ENCODE data around the gene GALR3.

GRCh38 chr22:37796079-37796478 is 27.1 kb upstream of the GALR3 start:
- TF ChIP-seq CTCF (tag by site-specific recombination; IDR thresholded peaks at IDR 0.05) (no peak), BCL6B (tag by site-specific recombination; IDR thresholded peaks at IDR 0.05) (no peak), ZNF302 (tag by site-specific recombination; IDR thresholded peaks at IDR 0.05; ENCODE audit: low read depth) (no peak), ZNF558 (tag by site-specific recombination; IDR thresholded peaks at IDR 0.05) (no peak), SCRT1 (tag by site-specific recombination; IDR thresholded peaks at IDR 0.05; ENCODE audit: borderline replicate concordance) (no peak), ZBTB17 (tag by site-specific recombination; IDR thresholded peaks at IDR 0.05) (no peak), ZFHX2 (tag by site-specific recombination; conservative IDR thresholded peaks at IDR 0.05) (no peak), ZBTB8A (tag by site-specific recombination; IDR thresholded peaks at IDR 0.05) (no peak)

Measured in HEK293 (cell line).